Nucleus accumbens (tissue), 56 donors: ENCODE results near the gene SLC39A2.
"Not testable (repeated sequence)": the region's sequence is repeated elsewhere in the genome, so short reads cannot be mapped to it uniquely, and the experiment has no call there.

Experiments
- DNase-seq, 56 donors: peaks; one replicate each; lab custom pipeline; 2025; lab: John Stamatoyannopoulos, UW

The SLC39A2 gene

DNA sequence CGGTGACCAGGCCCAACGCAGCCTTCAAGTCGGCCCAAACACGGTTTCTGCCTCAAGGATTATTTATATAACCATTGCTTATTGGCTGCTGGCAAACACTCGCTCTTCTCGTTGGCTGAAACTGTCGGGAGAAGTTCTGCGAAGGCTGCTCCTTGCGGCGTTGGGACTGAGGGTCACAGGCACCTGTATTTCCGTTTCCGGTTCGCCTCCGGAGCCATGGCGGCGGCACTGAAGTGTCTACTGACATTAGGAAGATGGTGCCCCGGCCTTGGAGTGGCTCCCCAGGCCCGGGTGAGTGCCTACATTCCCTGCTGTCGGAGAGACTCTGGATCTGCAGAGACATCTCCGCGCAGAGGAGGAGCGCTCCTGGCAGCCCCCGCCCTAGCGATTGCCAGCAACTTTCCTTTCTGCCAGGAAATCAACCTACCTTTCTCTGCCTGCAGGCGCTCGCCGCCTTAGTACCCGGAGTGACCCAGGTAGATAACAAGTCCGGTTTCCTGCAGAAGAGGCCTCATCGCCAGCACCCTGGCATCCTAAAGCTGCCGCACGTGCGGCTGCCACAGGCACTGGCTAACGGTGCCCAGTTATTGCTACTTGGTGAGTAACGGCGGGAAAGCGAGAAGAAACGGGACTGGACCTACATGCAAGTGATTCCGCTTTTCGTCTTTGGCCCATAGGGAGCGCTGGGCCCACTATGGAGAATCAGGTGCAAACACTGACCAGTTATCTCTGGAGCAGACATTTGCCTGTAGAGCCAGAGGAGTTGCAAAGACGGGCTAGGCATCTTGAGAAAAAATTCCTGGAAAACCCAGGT, 9.1 kb upstream of the SLC39A2 start, which contains the start of gene METTL17:
METTL17 (plus strand) TSS at position 194 of the 814 bp plus-strand sequence; CDS start at position 217, 23 bp downstream.
- peak; percentile 44 to 96 (median 87) for DNase-seq

DNA sequence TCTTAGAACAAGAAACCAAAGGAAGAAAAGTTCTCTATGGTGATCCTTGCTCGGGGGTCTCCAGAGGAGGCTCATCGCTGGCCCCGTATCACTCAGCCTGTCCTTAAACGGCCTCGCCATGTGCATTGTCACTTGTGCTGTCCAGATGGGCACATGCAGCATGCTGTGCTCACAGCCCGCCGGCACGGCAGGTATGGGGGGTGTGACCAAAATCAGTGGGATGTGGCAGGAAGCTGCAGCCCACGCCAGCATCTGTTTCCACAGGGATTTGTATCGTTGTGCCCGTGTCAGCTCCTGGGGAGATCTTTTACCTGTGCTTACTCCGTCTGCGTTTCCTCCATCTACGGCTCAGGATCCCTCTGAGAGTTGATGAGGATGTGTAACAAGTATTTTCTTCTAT, 2.6 kb upstream of the SLC39A2 start:
- no peak for DNase-seq

- no peak for DNase-seq
These were observed 2.0 kb upstream of the SLC39A2 start for GRCh38 chr14:20997115-20997514.

- no peak for DNase-seq
These were observed 1.5 kb upstream of the SLC39A2 start for GRCh38 chr14:20997564-20997963.

GRCh38 chr14:20998139-20998538, 954 bp upstream of the SLC39A2 start:
- no peak for DNase-seq

- no peak for DNase-seq
These were observed 498 bp downstream of the SLC39A2 start for GRCh38 chr14:20999591-20999990.

DNA sequence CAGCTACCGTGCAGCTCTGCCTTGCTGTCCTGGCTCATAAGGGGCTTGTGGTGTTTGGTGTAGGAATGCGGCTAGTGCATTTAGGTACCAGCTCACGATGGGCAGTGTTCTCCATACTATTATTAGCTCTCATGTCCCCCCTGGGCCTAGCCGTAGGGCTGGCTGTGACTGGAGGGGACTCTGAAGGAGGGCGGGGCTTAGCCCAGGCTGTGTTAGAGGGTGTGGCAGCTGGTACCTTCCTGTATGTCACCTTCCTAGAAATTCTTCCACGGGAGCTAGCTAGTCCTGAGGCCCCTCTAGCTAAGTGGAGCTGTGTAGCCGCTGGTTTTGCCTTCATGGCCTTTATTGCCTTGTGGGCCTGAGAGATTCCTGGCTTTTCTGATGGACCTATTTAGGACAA, 2.1 kb downstream of the SLC39A2 start:
- DNase-seq: no peak

- no peak for DNase-seq
These were observed 4.8 kb downstream of the SLC39A2 start for GRCh38 chr14:21003788-21004346.

- not testable (repeated sequence) for DNase-seq
These were observed 10.6 kb downstream of the SLC39A2 start for GRCh38 chr14:21009721-21010120.

GRCh38 chr14:21011136-21011535, 12.0 kb downstream of the SLC39A2 start:
- no peak for DNase-seq

DNA sequence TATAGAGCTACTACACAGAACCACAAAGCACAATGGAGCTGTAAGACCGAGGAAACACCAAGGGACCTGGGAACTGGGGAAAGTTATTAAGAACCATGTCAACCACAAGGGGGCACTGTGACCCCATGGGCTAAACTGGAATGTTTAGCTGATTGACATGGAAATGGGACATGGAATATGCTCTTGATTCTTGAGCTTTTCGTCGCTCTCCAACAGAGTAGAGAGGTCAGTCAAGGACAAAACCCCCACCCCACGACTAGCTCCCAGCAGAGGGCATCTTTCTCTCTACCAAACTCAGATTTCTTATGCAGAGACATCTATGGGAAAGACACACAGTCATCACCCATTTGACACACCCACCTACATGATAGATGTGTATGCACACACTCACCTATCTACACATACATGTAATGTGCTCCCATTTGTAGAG, 15.7 kb downstream of the SLC39A2 start:
- peak in 53 of 56 donors; percentile 22 to 95 (median 79) for DNase-seq

DNA sequence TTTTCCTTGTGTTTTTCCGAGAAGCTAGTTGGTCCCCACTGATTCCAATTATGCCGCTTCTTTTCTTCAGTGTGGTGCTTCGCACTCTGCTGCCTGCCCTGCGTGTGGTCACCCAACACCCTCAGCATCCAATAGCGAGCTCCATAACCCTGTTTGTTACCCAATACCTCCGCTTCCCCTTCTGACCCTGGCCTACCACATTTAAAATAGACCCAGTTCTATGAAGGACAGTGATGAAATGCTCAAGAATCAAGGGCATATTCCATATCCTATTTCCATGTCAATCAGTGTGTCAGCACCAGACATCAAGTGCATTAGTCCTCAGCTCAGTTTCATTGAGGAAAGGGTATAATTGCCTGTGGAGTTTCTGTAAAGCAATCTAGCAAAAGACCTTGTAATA, 16.2 kb downstream of the SLC39A2 start:
- DNase-seq: no peak

- DNase-seq: no peak
These were observed 17.5 kb downstream of the SLC39A2 start for GRCh38 chr14:21016413-21017190.

GRCh38 chr14:21017528-21018245, 18.6 kb downstream of the SLC39A2 start:
- DNase-seq: peak in 1 of 56 donors; percentile 7

- no peak for DNase-seq
These were observed 19.2 kb downstream of the SLC39A2 start for GRCh38 chr14:21018286-21018685.

GRCh38 chr14:21018781-21019180, 19.7 kb downstream of the SLC39A2 start:
- DNase-seq: no peak

DNA sequence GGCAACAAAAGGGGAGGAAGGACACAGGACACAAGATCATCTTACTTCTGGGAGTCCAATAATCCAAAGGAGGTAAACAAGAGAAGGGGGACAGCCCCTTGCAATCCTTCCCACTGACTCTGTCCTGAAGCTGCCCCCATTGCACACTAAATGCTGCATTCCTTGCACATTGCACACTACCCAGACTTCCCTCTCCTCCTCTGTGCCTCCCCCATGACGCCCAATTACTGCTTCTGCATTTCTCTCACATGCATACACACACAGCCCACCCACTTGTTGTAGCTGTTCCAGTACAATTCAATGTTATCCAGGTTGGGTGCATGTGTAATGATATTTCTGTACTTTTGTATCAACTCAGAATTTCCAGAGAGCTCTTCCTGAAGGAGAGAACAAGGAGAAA, 20.3 kb downstream of the SLC39A2 start:
- DNase-seq: no peak

DNA sequence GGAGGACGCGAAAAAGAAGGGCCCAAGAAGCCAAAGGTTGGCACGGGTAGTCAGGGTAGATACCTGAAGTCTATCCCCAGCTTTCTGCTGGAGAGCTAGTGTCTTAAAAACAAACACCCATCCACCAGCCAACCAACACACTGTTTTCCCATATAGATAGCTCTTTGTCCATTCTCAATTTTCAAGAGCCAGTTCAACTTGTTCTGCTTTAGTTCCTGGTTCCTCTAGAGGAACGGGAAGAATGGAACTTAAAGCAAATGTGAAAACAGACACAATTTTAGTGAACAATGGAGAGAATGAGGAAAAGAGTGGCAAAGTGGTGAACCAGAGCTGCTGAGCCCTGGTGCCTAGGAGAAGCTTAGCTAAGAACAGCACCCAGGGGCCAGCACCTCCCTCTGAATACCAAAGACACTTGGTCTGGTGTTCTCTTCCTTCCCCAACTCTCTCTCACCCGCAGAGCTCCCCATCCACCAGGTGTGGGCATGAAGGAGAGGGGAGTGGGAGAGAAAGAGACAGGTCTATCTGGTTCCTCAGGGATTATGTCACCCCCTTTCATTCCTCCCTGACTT, 22.0 kb downstream of the SLC39A2 start:
- DNase-seq: no peak

DNA sequence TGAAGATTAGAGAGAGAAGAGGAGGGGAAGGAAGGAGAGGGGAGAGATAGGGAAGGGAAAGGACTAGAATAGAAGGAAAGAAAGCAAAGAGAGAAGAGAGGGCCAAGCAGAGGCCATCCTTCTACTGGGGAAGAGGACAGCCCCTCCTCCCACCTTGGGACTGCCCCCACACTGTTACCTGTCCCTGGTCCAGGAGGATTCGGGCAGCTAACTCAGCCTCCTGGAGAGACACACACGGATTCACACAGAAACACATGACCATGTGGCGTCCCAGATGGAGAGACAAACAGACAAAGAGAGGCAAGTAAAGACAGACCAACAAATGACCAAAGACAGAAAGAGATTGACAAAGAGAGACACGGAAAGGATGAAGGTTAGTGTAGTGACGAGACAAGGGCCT, 23.6 kb downstream of the SLC39A2 start:
- DNase-seq: no peak

- peak in 15 of 56 donors; percentile 9 to 48 (median 19) for DNase-seq
These were observed 24.1 kb downstream of the SLC39A2 start for GRCh38 chr14:21023174-21023573.
